WTC11 (cell line): ENCODE results near the gene ZIC2. TPM values are rescaled to one million over a fixed set of nuclear protein-coding genes. Genes with fewer than 3 reads are reported as not detected.

Experiments
- CREM ChIP-seq: sonication (generic); formaldehyde crosslinking; IDR thresholded peaks from 2 replicates; pipeline ENCODE4 v1.8.1; 2022; ENCODE audit warnings: mild to moderate bottlenecking, missing genetic modification reagents, moderate library complexity
- FOXP1 ChIP-seq: sonication (generic); formaldehyde crosslinking; IDR thresholded peaks from 2 replicates; pipeline ENCODE4 v1.8.0; 2022; ENCODE audit warnings: missing genetic modification reagents, mild to moderate bottlenecking, moderate library complexity, borderline replicate concordance
- GRHL2 ChIP-seq: fragments of 250-450 bp; sonication (Bioruptor Pico); IDR thresholded peaks from 2 replicates; pipeline ENCODE4 v1.8.0; 2022; ENCODE audit warnings: mild to moderate bottlenecking, moderate library complexity; ENCODE audit not compliant: insufficient replicate concordance, severe bottlenecking
- total RNA-seq: library from RNA; stranded (reverse); gene quantifications from 3 replicates; pipeline ENCODE4 v1.2.3, GENCODE V29; 2021
- TF ChIP-seq, protein P1 (sequence below): sonication (generic); formaldehyde crosslinking; conservative IDR thresholded peaks from 2 replicates; pipeline ENCODE4 v1.8.1; 2022; ENCODE audit warnings: mild to moderate bottlenecking, missing genetic modification reagents
- TF ChIP-seq, protein P2 (sequence below): sonication (generic); formaldehyde crosslinking; IDR thresholded peaks from 2 replicates; pipeline ENCODE4 v1.8.1; 2022; ENCODE audit warnings: mild to moderate bottlenecking, missing genetic modification reagents, moderate library complexity, borderline replicate concordance

ZIC2 gene
- total RNA-seq, 1 experiment from 2014 or later, result 344 TPM

- TF ChIP-seq, protein P1, sequence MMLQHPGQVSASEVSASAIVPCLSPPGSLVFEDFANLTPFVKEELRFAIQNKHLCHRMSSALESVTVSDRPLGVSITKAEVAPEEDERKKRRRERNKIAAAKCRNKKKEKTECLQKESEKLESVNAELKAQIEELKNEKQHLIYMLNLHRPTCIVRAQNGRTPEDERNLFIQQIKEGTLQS (CRISPR knock-in tag), result no peak
- TF ChIP-seq GRHL2 (CRISPR knock-in tag), result no peak
- no peak for TF ChIP-seq CREM (CRISPR knock-in tag)
- no peak for TF ChIP-seq FOXP1 (CRISPR knock-in tag)
- TF ChIP-seq, protein P2, sequence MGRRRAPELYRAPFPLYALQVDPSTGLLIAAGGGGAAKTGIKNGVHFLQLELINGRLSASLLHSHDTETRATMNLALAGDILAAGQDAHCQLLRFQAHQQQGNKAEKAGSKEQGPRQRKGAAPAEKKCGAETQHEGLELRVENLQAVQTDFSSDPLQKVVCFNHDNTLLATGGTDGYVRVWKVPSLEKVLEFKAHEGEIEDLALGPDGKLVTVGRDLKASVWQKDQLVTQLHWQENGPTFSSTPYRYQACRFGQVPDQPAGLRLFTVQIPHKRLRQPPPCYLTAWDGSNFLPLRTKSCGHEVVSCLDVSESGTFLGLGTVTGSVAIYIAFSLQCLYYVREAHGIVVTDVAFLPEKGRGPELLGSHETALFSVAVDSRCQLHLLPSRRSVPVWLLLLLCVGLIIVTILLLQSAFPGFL, result no peak
- TF ChIP-seq, all 79 proteins: peak for 0
These were observed 54.4 kb downstream of the ZIC2 start (continued) for GRCh38 chr13:100035936-100036335.

Other genes with a start within 250 kb of the ZIC2 start
- 46.4 to 51.6 TPM (median 51.1 TPM) in 3 replicates for gene ZIC5, start 10.0 kb upstream of the ZIC2 start, total RNA-seq
- 52.8 to 68.3 TPM (median 66.2 TPM) in 3 replicates for gene PCCA, start 107.3 kb downstream of the ZIC2 start, total RNA-seq